ELF-1 (cell line): ENCODE measurements around the gene MED13L.
"Not testable (repeated sequence)": the region's sequence is repeated elsewhere in the genome, so short reads cannot be mapped to it uniquely, and the experiment has no call there.

Experiments used
- DNase-seq: peaks from one replicate; pipeline ENCODE4 v3.0.0-alpha.2; 2016; ENCODE audit warnings: low read depth, low spot score

Gene MED13L

DNA sequence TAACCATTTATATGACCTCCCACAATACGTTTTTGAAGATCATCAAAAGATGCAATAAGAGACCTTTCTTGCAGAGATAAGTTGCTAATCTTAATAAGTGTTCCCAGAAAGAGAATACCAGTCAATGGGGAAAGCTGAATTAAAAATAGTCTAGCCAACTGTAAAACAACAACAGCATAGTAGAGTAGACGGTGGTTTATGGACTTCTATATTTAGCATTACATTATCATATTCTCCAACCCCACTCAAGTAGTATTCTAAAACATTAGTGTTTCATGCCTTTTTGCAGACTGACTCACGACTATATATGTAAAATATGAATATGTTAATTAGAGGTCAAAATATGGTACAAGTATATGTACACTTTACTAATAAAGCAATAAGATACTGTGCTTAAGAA, 218.9 kb downstream of the MED13L start:
- no peak for DNase-seq

- no peak for DNase-seq
These were observed 220.1 kb downstream of the MED13L start for GRCh38 chr12:116057356-116057755.

- no peak for DNase-seq
These were observed 221.4 kb downstream of the MED13L start for GRCh38 chr12:116055895-116056607.

DNA sequence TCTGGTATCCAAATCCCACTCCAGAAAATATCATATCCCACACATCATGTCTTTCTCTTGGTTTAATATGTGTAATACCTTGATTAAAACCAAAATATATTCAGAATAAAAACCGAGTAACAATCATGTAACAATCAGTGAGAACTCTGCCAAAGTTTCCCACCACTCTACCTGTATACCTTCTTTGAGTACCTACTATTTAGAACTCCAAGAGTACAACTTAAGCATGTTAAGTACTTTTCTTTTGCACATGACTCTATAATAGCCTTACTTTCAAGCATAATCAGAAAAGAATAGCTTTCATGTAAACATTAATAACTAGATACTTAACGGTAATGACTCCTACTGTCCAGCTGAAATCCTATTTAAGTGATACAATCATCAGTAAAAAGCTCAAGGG, 223.2 kb downstream of the MED13L start:
- DNase-seq, result no peak

- DNase-seq, result no peak
These were observed 223.9 kb downstream of the MED13L start for GRCh38 chr12:116053479-116054200.

- DNase-seq, result no peak
These were observed 227.2 kb downstream of the MED13L start for GRCh38 chr12:116050275-116050674.

DNA sequence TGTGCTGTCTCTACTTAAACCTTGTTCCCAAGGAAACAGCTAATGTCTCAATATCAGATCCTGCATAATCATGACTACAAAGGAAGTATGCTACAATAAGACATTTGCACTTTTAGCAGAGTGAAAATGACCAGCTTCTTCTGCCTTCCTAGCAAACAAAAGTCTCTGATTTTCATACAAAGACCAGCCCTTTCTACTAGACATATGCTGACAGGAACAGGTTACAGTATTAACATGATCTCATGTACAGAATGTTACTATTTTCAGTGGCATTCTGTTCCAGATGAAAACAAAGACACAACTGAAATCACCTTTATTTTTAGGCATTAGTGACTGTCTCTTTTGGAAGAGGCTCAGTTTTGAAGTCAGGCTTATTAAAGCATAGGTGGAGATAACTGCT, 228.6 kb downstream of the MED13L start:
- no peak for DNase-seq

DNA sequence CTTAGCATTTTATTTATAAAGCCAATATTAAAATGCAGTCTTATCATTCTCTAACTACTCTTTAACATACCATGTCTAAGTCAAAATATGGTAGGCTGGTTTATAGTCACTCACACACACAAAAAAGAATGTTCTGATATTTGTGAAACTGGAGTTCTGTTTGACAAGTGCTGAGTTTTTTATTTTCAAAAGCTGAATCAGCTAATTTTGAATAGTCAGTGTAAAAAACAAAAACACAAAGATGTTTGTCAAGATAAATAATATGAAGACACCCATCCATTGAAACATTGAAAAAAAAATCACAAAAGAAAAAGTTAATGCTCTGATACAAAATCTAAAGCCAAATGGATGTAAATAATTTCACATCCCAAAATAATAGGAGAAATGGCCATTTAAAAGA, 231.5 kb downstream of the MED13L start:
- no peak for DNase-seq

DNA sequence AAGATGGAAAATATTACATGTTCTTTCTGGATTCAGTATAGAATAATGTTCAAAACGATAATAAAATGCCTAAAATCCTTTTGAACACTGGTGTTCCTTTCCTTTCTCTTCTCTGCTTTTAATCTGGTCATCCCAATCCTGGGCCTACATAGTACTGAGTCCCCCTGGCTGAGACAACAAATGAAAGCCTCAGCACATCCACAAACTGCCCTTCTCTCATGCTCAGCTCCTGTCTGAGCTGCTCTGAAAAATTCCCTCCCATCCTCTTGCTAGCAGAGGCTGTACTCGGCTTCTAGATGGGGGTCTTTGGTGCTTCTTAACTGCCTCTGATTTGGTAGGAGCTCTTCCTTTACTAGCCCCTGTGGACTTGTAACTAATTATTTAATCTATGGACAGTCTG, 232.3 kb downstream of the MED13L start:
- no peak for DNase-seq

GRCh38 chr12:116043659-116044535, 233.6 kb downstream of the MED13L start:
- DNase-seq, result no peak

- no peak for DNase-seq
These were observed 237.1 kb downstream of the MED13L start for GRCh38 chr12:116040402-116040801.

GRCh38 chr12:116039081-116039480, 238.4 kb downstream of the MED13L start:
- no peak for DNase-seq

- no peak for DNase-seq
These were observed 239.3 kb downstream of the MED13L start for GRCh38 chr12:116037941-116038837.

DNA sequence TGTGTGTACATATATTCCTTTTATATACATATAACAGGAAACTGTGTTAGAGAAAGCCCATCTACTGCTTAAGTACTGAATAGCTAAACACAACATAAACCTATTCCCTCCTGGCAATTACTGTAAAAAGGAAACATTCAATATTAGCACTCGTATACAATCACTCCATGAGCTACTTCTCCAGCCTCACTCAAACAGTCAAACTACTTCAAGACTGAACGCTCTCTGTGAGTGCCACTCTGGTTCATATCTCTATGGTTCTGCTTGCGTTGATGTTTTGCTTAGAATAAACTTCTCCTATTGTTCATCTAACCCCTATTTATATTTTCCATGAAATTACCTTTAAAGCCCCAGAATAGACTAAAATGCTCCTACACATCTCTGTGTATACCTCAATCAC, 243.7 kb downstream of the MED13L start:
- DNase-seq, result no peak

DNA sequence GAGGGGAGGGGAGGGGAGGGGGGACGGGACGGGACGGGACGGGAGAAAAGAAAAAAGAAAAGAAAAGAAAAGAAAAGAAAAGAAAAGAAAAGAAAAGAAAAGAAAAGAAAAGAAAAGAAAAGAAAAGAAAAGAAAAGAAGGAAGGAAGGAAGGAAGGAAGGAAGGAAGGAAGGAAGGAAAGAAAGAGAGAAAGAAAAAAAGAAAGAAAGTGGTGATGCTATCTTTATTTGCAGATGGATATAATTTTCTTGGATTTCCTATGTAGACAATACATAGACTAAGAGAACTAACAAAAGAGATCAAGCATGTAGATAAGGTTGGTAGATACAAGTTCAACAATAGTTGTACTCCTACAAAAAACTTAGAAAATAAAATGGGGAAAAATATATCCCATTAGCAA, 245.9 kb downstream of the MED13L start:
- not testable (repeated sequence) for DNase-seq

DNA sequence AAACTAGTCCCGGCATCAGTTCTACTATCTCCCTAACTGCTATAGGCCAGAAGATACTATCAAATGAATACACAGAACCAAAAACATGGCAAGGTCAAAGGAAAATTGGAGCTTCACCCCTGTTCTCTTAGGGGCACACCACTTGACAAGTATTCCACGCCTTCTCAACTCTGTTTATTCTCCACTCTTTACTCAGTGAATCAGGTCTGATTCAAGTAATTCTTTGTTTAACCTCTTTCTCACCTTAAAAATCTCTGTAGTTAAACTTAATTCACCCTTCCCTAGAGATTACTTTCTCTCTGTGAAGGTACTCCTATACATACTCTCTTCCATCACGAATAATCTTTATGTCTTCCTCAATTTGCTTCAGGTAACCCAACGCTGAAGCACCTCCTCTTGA, 248.9 kb downstream of the MED13L start:
- DNase-seq, result no peak

- no peak for DNase-seq
These were observed 250.0 kb downstream of the MED13L start for GRCh38 chr12:116027551-116027821.

DNA sequence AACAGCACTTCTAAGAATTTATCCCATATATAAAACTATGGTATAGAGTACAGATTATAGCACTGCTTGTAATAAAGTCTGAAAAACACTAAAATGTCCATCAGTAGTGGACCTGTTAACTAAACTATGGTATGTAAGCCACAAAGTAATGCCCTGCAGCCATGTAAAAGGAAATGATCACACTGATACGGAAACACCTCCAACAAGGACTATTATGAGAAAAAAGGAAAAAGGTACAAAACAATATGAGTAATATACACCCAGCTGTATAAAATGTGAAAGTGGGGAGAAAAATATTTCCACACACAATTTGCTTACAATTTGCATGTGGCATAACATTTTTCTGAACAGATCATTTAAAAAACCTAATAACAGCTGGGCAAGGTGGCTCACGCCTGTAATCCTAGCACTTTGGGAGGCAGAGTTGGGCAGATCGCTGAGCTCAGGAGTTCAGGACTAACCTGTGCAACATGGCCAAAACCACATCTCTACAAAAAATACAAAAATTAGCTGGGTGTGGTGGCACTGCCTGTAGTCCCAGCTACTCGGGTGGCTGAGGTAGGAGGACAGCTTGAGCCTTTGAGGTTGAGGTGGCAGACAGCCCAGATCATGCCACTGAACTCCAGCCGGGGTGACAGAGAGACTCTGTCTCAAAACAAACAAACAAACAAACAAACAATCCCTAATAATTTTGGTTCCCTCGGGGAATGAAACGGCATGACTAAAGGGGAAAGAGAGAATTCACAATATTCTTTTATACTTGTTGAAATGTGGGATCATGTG, 250.5 kb downstream of the MED13L start:
- DNase-seq, result no peak

- no peak for DNase-seq
These were observed 251.1 kb downstream of the MED13L start for GRCh38 chr12:116026346-116026745.

DNA sequence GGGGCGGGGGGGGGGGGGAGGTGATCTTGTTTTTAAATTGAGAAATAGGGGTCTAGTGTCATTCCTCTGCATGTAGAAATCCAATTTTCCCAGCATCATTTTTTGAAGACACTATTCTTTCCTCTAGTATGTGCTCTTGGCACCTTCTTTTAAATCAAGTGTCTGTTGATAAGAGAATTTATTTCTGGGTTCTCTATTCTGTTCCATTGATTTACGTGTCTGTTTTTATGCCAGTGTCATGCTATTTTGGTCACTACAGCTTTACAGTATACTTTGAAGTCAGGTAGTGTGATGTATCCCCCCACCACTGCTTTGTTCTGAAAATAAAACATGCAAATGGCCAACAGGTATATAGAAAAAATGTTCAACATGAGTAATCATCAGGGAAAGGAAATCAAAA, 252.7 kb downstream of the MED13L start:
- no peak for DNase-seq

DNA sequence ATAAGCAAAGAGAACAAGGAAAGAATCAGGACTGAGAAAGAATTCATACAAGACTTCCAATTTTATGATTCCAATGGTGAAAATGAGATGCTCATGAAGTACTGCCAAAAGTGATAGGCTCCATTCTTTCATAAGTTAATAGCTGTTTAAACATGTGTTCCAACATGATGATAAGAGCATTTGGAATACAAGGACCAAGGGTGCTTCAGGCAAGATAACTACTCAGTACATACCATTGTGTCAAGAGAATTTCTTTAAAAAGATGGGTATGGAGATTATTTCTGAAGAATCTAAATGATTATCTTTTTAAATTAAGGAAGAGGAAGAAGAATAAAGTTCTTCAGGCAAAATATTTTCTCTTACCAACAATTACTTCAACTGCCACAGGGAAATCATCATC, 258.1 kb downstream of the MED13L start:
- no peak for DNase-seq
